ENCODE data around the gene MAGI3.

MAGI3 gene

GRCh38 chr1:113389953-113390834 lies at the start of gene MAGI3:
MAGI3 (plus strand) TSS chr1:113390515; CDS start chr1:113391034, 519 bp downstream.
- Mint-ChIP-seq H3K9me3 (peaks cover 6% of the 10 kb centered on the region), H3K4me3 (peak within 1 kb of the TSS; percentile 92), H3K27ac (peak within 1 kb of the TSS; percentile 93), H3K36me3 (ENCODE audit: low read depth) (peaks cover 8% of the 10 kb centered on the region), H3K27me3 (peaks cover 11% of the 10 kb centered on the region), H3K4me1 (ENCODE audit: low read depth) (peaks cover 27% of the 10 kb centered on the region)
- DNase-seq: peak; percentile 97

DNA sequence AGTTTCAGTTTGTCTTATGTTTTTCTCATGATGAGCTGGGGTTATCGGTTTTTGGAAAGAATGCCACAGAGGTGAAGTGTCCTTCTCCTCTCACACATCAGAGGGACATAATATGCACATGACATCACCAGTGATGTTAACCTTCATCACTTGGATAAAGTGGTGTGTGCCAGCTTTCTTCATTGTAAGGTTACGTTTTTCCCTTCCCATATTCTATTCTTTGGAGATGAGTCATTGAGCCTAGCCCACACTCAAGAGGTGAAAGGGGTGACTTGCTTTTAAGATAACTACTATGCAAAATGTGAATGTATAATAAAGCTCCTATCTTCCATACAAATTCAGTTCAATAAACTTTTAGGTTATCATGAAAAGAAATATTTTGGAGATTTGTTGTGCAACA lies 36.7 kb upstream of the MAGI3 start:
- no peak for DNase-seq
- H3K4me3 Mint-ChIP-seq: no peak overlapping the region
- H3K27me3 Mint-ChIP-seq: peaks cover 5% of the 10 kb centered on the region
- no peaks in the 10 kb centered on the region for H3K4me1 Mint-ChIP-seq (ENCODE audit: low read depth)
- H3K36me3 Mint-ChIP-seq (ENCODE audit: low read depth): no peaks in the 10 kb centered on the region
- no peaks in the 10 kb centered on the region for H3K9me3 Mint-ChIP-seq
- no peak overlapping the region for H3K27ac Mint-ChIP-seq

DNA sequence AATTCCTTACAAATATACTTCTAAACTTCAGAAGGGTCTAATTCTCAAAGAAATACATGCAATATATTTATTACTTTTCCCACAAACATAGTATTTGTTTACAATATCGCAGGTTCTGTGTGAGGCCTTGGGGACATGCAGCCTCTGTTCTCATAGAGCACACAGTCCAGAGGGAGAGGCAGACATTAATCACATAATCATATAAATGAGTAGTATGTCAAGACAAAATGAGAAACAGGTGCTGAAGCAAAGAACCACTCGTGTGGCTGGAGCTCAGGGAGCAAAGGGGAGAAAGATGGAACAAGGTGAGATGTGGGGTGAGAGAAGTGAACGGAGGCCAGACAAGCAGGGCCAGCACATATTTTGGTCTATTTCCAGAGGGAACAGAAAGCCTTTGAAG lies 26.4 kb upstream of the MAGI3 start:
- Mint-ChIP-seq H3K4me1 (ENCODE audit: low read depth) (peaks cover 5% of the 10 kb centered on the region), H3K27ac (no peak overlapping the region), H3K9me3 (no peaks in the 10 kb centered on the region)

DNA sequence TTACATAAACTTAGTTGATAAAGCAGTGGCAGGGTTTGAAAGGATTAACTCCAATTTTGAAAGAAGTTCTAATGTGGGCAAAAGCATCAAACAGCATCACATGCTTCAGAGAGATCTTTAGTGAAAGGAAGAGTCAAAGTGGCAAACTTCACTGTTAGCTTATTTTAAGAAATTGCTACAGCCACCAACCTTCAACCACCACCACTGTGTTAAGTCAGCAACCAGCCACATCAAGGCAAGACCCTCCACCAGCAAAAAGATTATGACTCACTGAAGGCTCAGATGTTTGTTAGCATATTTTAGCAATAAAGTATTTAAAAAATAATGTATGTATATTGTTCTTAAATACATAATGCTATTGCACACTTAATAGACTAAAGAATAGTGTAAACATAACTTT lies 21.3 kb upstream of the MAGI3 start:
- Mint-ChIP-seq H3K9me3 (no peaks in the 10 kb centered on the region), H3K36me3 (ENCODE audit: low read depth) (no peaks in the 10 kb centered on the region), H3K4me3 (no peak overlapping the region), H3K27me3 (no peaks in the 10 kb centered on the region), H3K27ac (no peak overlapping the region), H3K4me1 (ENCODE audit: low read depth) (peaks cover 14% of the 10 kb centered on the region)
- DNase-seq: no peak

More for the DNA sequence above, 26.4 kb upstream of the MAGI3 start:
- H3K4me3 Mint-ChIP-seq: no peak overlapping the region
- DNase-seq: no peak
- no peaks in the 10 kb centered on the region for H3K36me3 Mint-ChIP-seq (ENCODE audit: low read depth)
- H3K27me3 Mint-ChIP-seq: no peaks in the 10 kb centered on the region

GRCh38 chr1:113369699-113370098 lies 20.6 kb upstream of the MAGI3 start:
- H3K9me3 Mint-ChIP-seq: no peaks in the 10 kb centered on the region
- peaks cover 14% of the 10 kb centered on the region for H3K4me1 Mint-ChIP-seq (ENCODE audit: low read depth)
- DNase-seq: no peak
- H3K36me3 Mint-ChIP-seq (ENCODE audit: low read depth): no peaks in the 10 kb centered on the region
- H3K4me3 Mint-ChIP-seq: no peak overlapping the region
- no peak overlapping the region for H3K27ac Mint-ChIP-seq
- no peaks in the 10 kb centered on the region for H3K27me3 Mint-ChIP-seq

DNA sequence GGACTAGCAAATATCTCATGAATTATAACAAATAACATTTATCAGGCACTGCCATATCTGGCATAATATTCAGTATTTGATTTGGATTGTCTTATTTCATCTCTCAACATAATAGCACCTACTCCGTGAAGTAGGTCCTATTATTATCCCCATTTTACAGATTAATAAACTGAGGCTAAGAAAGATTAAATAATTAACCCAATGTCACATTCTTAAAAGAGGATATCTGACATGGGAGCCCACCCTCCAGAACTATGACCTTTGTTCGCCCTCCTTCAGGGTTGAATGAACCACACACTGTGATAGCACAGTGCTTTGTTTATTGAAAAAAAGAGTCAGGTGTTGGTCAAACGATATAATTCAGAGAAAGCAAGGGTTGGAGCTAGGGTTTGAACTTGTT lies 19.4 kb upstream of the MAGI3 start:
- no peak overlapping the region for H3K4me3 Mint-ChIP-seq
- H3K9me3 Mint-ChIP-seq: no peaks in the 10 kb centered on the region
- H3K36me3 Mint-ChIP-seq (ENCODE audit: low read depth): no peaks in the 10 kb centered on the region
- no peak for DNase-seq
- H3K27me3 Mint-ChIP-seq: peaks cover 1% of the 10 kb centered on the region
- H3K4me1 Mint-ChIP-seq (ENCODE audit: low read depth): peaks cover 14% of the 10 kb centered on the region
- H3K27ac Mint-ChIP-seq: no peak overlapping the region

- H3K4me1 Mint-ChIP-seq (ENCODE audit: low read depth): peaks cover 14% of the 10 kb centered on the region
- no peaks in the 10 kb centered on the region for H3K36me3 Mint-ChIP-seq (ENCODE audit: low read depth)
- no peak overlapping the region for H3K4me3 Mint-ChIP-seq
These were observed 17.8 kb upstream of the MAGI3 start for GRCh38 chr1:113372546-113372945.

GRCh38 chr1:113373644-113374043 lies 16.7 kb upstream of the MAGI3 start:
- Mint-ChIP-seq H3K4me1 (ENCODE audit: low read depth) (peaks cover 12% of the 10 kb centered on the region), H3K27ac (no peak overlapping the region), H3K36me3 (ENCODE audit: low read depth) (no peaks in the 10 kb centered on the region), H3K27me3 (peaks cover 15% of the 10 kb centered on the region), H3K9me3 (no peaks in the 10 kb centered on the region), H3K4me3 (no peak overlapping the region)
- no peak for DNase-seq

More at GRCh38 chr1:113372546-113372945, 17.8 kb upstream of the MAGI3 start:
- peaks cover 11% of the 10 kb centered on the region for H3K27me3 Mint-ChIP-seq
- H3K27ac Mint-ChIP-seq: no peak overlapping the region
- DNase-seq: no peak
- H3K9me3 Mint-ChIP-seq: no peaks in the 10 kb centered on the region

- H3K27ac Mint-ChIP-seq: no peak overlapping the region
- H3K4me3 Mint-ChIP-seq: no peak overlapping the region
- no peaks in the 10 kb centered on the region for H3K36me3 Mint-ChIP-seq (ENCODE audit: low read depth)
- DNase-seq: no peak
- peaks cover 15% of the 10 kb centered on the region for H3K27me3 Mint-ChIP-seq
- H3K9me3 Mint-ChIP-seq: no peaks in the 10 kb centered on the region
- H3K4me1 Mint-ChIP-seq (ENCODE audit: low read depth): no peaks in the 10 kb centered on the region
These were observed 14.4 kb upstream of the MAGI3 start for GRCh38 chr1:113375878-113376277.

DNA sequence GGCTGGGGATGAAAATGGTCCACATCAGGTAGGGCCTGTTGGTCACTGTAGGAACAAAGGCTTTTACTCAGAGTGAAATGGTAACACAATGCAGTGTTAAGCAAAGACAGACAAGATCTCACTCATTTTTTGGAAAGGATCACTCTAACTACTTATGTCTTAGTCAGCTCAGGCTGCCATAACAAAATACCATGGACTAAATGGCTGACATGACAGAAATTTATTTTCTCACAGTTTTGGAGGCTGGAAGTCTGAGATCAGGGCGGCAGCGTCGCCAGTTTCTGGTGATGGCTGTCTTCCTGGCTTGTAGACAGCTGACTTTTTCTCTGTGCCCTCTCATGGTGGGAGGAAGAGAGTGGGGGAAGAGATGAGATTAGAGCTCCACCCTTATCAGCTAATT lies 10.2 kb upstream of the MAGI3 start:
- no peak overlapping the region for H3K27ac Mint-ChIP-seq
- no peak overlapping the region for H3K4me3 Mint-ChIP-seq
- H3K27me3 Mint-ChIP-seq: peaks cover 18% of the 10 kb centered on the region
- H3K4me1 Mint-ChIP-seq (ENCODE audit: low read depth): no peaks in the 10 kb centered on the region
- no peak for DNase-seq
- H3K9me3 Mint-ChIP-seq: no peaks in the 10 kb centered on the region
- H3K36me3 Mint-ChIP-seq (ENCODE audit: low read depth): no peaks in the 10 kb centered on the region

DNA sequence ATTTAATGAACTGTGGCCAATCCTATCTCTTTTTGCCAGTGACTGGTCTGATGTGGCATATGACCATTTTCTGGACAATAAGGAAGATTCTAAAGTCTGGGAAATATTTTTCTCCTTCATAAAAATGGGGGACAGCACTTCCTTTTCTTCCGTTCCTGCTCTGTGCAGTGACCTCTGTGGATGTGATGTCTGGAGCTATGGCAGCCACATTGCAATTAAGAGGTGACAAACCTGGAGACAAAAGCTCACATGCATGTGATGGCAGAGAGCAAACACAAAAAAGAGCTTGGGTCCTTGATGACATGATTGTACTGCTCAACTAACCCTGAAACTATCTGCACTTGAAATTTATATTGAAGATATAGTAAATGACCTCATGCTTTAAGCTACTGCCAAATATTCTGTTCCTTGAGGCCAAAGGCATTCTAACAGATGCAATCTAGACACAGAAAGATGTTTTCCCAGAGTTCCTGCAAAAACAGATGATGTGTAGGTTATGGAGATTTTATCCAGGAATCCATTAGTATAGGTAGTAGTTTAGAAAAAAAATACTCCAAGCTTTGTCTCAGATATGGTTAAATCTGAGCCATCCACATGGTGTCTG lies 2.2 kb upstream of the MAGI3 start:
- DNase-seq: no peak
- Mint-ChIP-seq H3K27me3 (peaks cover 2% of the 10 kb centered on the region), H3K9me3 (peaks cover 6% of the 10 kb centered on the region), H3K27ac (no peak overlapping the region), H3K4me3 (no peak overlapping the region), H3K36me3 (ENCODE audit: low read depth) (peaks cover 8% of the 10 kb centered on the region), H3K4me1 (ENCODE audit: low read depth) (peaks cover 24% of the 10 kb centered on the region)

DNA sequence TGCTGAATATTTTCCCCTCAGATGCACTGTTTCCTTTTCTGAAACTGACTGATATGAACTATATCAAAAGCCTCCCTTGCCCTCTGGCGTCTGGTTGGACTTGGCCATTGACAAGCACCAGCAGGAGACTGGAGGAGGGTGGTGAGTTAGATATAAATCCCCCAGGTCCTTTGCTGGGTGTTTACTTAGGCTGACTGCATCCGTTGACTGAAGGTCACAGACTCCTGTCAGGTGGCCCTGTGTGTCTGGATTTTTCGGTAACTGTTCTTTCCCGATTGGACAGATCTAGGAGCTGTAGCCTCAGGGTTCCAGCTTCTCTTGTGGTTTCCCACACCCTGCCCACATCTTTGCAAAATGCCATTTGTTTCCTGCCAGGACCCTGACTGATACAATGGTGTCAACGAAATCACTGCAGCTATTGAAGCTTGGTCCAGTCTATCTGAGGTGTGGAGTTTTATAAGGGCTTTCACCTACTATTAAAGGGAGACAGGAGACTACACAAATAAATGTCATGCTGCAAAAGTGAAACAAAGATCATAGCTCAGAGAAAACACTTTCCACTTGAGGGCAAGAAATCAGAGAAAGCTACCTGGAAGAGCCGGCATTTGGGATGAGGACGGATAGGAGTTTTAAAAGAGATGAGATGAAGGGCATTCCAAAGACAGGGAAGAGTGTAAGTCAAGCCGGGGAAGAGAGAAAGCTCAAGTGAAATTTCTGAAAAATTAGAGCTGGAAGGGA lies 1.5 kb upstream of the MAGI3 start:
- Mint-ChIP-seq H3K27me3 (peaks cover 2% of the 10 kb centered on the region), H3K9me3 (peaks cover 6% of the 10 kb centered on the region), H3K4me1 (ENCODE audit: low read depth) (peaks cover 25% of the 10 kb centered on the region), H3K27ac (no peak overlapping the region), H3K4me3 (peak overlapping the region; percentile 92), H3K36me3 (ENCODE audit: low read depth) (peaks cover 8% of the 10 kb centered on the region)
- no peak for DNase-seq

DNA sequence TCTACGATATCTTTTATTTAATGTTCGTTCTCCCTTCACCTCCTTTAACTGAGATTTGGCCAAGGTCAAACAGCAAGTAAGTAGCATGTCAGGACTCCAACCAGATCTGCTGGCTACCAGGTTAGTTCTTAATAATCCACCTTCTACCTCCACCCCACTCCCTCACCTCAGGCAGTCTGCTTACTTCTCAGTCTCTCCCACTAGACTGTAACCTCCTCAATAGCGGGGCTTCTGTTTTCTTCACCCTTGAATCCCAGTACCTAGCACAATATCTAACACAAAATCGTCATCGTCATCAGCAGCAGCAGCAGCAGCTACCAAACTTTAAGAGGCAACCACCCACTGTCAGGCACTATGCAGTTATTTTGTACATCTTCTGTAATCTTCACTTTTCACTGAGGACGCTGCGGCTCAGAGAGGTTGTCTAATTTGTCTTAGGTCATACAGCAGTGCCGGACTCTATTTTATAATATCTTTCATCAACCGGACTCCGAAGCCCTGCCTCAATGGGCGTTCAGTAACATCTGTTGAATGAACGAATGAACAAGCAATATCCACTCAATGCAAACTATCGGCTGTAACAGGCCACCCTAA lies 859 bp upstream of the MAGI3 start:
- Mint-ChIP-seq H3K4me1 (ENCODE audit: low read depth) (peaks cover 27% of the 10 kb centered on the region), H3K4me3 (peak overlapping the region; percentile 92), H3K9me3 (peaks cover 6% of the 10 kb centered on the region), H3K36me3 (ENCODE audit: low read depth) (peaks cover 8% of the 10 kb centered on the region), H3K27ac (peak overlapping the region; percentile 93), H3K27me3 (peaks cover 7% of the 10 kb centered on the region)
- DNase-seq: no peak

GRCh38 chr1:113390871-113391648 lies 745 bp downstream of the MAGI3 start:
- peak overlapping the region; percentile 92 for H3K4me3 Mint-ChIP-seq
- peak overlapping the region; percentile 62 for H3K27ac Mint-ChIP-seq
- H3K9me3 Mint-ChIP-seq: peaks cover 6% of the 10 kb centered on the region
- peaks cover 15% of the 10 kb centered on the region for H3K27me3 Mint-ChIP-seq
- H3K36me3 Mint-ChIP-seq (ENCODE audit: low read depth): peaks cover 8% of the 10 kb centered on the region
- peak; percentile 74 for DNase-seq
- peaks cover 27% of the 10 kb centered on the region for H3K4me1 Mint-ChIP-seq (ENCODE audit: low read depth)
